GM19395 (cell line): ENCODE measurements around the gene SLC2A13.
"Not testable (repeated sequence)": the region's sequence is repeated elsewhere in the genome, so short reads cannot be mapped to it uniquely, and the experiment has no call there.

Experiments
- ATAC-seq: cut with Tn5 transposase; IDR thresholded peaks from one replicate; pipeline ENCODE4 v1.9.1; 2021; ENCODE audit warnings: mild to moderate bottlenecking, moderate library complexity; ENCODE audit not compliant: unreplicated experiment

SLC2A13 gene

DNA sequence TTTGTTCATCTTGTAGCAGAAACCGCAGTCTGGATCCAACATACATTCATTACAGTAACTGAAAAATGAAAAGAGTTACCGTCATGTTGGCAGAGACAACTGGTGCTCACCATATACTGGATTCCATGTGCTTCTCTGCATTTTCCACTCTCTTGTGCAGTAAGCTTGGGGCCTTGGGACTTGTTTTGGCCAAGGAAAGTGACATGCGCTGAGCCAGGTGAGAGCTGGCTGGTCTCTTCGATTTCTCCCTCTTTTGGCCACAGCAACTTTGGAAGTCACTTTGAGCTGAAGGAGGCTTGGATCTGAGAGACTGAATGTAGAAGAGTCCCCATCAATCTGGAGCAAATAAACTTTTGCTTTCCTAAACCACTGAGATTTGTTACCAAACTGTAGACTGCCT lies 275.7 kb downstream of the SLC2A13 start:
- no peak for ATAC-seq

DNA sequence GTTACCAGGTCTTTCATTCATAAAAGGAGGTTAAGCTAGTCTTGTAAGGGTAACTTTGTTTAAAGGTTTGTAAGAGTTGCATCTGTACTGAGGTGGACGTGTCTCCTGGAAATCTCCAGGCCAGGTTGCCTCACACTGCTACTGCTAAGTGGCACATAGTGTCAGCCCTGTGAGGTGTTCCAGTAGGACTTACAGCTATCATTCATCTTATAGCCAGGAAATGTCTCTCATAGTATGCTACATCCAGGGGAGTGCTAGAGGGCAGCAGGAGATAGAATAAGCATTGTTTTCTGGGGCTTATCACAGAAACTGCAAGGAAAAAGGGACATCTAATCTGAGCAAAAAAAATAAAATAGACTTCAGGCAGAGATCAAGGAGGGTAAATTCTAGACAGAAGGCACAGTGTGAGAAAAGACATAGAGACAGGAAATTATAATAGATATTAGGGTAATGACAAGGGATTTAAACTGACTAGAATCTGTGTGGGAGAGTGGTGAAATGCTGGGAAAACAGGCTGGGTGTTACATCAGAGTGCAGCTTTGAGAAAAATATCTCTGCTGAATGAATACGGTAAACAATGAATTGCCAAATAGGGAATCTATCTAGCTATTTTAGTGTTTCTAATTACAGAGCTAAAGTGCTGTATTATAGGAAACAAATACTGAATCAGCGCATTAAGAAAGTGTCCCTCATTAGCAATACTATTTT lies 281.2 kb downstream of the SLC2A13 start:
- no peak for ATAC-seq

- ATAC-seq: no peak
These were observed 289.2 kb downstream of the SLC2A13 start for GRCh38 chr12:39816671-39817185.

DNA sequence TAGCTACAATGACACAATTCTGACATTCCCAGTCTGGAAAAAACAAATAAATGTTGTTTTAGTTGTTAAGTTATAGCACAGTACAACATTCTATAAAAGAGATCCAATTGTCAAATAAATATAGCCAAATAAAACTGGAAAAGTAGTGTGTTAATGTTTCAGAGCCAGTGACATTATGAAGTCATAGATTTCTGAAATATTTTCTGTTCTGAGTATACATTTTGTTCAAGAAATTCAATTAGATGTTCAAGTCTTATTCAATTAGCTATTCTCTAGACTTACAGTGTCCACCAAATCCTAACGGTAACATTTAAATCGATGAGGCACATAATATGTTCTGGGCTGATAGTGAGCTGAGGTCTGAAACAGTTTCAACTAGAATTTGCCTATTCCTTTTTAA lies 290.1 kb downstream of the SLC2A13 start:
- no peak for ATAC-seq

GRCh38 chr12:39814626-39815025 lies 291.3 kb downstream of the SLC2A13 start:
- no peak for ATAC-seq

DNA sequence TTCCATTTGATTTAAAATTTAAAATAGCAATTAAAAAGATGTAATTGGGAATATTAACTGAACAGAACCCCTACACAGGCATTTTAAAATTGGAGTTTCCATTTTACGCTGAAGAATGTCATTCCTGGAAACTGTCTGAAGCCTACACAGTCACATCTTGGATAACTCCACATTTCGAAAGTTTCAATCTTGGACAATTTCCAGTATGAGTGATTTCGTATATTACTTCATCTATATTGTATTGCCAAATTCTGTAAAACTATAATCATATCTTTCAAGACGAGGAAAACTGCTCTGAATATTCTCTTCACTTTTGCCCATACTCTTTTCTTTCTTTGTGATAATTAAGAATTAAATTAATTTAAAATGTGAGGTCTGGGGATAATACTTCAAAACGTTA lies 292.1 kb downstream of the SLC2A13 start:
- no peak for ATAC-seq

GRCh38 chr12:39812456-39812855 lies 293.4 kb downstream of the SLC2A13 start:
- not testable (repeated sequence) for ATAC-seq

- peak; percentile 78 for ATAC-seq
These were observed 298.8 kb downstream of the SLC2A13 start for GRCh38 chr12:39807043-39807442.

GRCh38 chr12:39805651-39806050 lies 300.2 kb downstream of the SLC2A13 start:
- ATAC-seq: no peak

- ATAC-seq: no peak
These were observed 301.0 kb downstream of the SLC2A13 start for GRCh38 chr12:39804898-39805297.

- ATAC-seq: no peak
These were observed 301.4 kb downstream of the SLC2A13 start for GRCh38 chr12:39804479-39804878.

GRCh38 chr12:39803151-39803550 lies 302.7 kb downstream of the SLC2A13 start:
- no peak for ATAC-seq

GRCh38 chr12:39798977-39799376 lies 306.9 kb downstream of the SLC2A13 start:
- no peak for ATAC-seq

DNA sequence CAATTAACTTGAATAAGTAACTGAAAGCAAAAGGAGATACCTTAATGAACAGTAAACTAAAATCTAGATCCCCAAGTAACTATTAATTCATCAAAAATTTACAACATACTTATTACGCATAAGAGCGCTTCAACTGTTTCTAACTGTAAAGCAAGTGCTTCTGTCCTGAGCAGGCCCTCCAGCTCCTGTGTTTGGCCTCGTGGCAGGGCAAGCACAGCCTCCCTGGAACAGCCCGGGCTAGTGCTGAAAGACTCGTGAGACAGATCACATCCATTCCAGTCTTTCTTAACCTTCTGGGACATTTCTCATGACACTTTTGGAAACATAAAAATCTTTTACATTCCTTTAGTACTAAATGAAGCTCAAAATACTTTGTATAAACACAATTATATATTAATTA lies 307.5 kb downstream of the SLC2A13 start:
- ATAC-seq: no peak

DNA sequence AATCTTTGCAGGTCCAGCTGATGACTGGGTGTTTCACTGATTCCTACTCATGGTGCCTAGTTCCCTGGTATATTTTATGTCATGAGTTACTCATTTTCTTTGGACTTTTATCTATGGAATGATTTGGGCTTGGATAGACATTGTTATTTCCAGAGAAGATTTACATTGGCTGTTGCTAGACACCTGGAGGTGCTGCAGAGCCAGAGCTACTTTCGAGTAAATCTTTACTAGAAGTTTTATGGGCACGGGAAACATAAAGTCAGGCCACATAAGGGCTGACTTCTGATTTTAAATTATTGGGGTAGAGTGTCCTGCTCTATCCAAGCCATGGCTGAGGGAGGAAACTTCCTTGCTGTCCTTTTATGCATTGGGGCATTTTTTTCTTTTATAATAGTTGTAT lies 310.4 kb downstream of the SLC2A13 start:
- no peak for ATAC-seq

- ATAC-seq: no peak
These were observed 312.9 kb downstream of the SLC2A13 start for GRCh38 chr12:39792938-39793337.

DNA sequence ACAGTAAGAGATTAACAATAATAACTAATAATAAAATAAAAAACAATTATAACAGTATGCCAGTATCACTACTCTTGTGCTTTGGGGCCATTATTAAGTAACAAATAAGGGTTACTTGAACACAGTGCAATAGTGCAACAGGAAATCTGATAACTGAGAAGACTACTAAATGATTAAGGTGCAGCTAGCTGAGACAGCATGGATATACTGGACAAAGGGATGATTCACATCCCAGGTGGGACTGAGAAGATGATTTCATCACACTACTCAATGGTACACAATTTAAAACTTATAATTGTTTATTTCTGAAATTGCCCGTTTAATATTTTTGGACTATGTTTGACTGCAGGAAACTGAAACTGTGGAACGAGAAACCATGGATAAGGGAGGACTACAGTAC lies 317.6 kb downstream of the SLC2A13 start:
- no peak for ATAC-seq

DNA sequence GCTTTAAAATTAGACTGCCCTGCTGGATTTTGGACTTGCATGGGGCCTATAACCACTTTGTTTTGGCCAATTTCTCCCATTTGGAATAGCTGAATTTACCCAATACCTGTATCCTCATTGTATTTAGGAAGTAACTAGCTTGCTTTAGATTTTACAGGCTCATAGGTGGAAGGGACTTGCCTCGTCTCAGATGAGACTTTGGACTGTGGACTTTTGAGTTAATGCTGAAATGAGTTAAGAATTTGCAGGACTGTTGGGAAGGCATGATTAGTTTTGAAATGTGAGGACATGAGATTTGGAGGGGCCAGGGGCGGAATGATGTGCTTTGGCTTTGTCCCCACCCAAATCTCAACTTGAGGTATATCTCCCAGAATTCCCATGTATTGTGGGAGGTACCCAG lies 320.1 kb downstream of the SLC2A13 start:
- ATAC-seq: not testable (repeated sequence)

DNA sequence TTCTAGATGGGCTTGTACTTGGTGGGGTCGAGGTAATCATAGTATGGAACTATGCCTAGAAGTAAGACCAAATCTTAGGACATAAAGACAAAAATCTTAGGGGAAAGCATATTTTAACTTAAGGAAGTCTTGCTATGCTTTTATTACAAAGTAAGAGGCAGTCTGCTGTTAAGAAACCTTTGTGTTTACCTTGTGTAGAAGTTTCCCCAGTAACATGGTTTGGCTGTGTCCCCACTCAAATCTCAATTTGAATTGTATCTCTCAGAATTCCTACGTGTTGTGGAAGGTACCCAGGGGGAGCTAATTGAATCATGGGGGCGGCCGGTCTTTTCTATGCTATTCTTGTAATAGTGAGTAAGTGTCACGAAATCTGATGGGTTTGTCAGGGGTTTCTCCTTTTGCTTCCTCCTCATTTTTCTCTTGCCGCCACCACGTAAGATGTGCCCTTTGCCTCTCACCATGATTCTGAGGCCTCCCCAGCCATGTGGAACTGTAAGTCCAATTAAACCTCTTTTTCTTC lies 323.8 kb downstream of the SLC2A13 start:
- no peak for ATAC-seq

DNA sequence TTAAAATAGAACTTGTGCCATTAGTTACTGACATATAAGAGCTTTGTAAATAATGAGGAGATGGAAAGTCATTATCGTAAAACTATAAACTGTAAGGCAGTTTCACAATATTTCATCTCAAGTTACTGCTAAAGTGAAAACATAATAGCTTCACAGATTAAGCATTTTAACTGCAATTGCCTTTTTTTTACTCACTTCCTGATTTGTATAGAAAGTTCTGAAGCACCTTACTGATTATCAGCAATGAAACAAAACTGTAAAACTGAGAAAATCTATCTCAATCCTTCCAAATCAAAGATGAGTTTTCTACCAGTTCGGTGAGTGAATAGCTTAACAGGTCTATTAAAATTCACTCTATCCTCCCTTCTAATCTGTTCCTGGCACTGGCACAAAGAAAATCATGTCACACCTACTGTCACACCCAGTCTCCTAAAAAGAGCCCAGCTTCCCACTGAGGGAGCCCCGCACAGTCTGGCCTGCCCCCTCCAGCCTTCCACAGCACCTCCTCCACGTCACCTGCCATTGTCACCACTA lies 324.9 kb downstream of the SLC2A13 start:
- ATAC-seq: no peak

DNA sequence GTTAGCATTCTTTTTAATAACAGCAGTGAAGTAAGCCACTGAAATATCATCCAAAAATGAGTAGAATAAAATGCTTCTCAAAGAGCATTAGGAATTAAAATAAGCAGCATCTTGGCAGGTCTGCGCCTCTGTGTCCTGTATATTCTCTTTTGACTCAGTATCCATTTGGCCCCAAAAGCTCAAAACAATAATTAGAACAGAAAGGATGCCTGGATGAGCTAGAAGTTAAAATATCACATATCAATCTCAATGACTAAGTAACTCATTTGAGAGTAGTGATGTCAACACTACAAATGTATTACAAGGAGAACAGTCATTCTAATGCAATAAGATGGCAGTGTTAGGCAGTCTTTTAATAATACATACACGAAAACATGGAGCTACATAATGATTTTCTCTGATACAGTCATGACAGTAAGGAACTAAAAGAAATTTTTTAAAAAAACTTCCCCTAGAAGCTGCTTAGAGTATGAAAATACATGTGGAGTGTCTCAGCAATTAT lies 325.4 kb downstream of the SLC2A13 start:
- ATAC-seq: no peak

GRCh38 chr12:39779768-39780340 lies 326.0 kb downstream of the SLC2A13 start:
- no peak for ATAC-seq
